Activated CD8-positive, alpha-beta T cell treated with anti-CD3 and anti-CD28 coated beads, Interleukin-2, amount 10 ng/mL, durations not matched to agents 7 days and 5 days (primary cell): ENCODE data around the gene IKZF1. TPM values are rescaled to one million over a fixed set of nuclear protein-coding genes. Genes with fewer than 3 reads are reported as not detected.

Experiments
- ATAC-seq: fragments of 150-1000 bp; cut with Tn5 transposase; one replicate; pipeline ENCODE4 v1.10.0; 2021; ENCODE audit warnings: moderate library complexity
- CTCF ChIA-PET: fragments of 350-600 bp; sonication (Branson Sonifier 250); formaldehyde crosslinking; loops from one replicate; lab custom pipeline; 2021; ENCODE audit warnings: antibody characterized with exemption; lab: Charles Lee
- POLR2A ChIA-PET: fragments of 350-600 bp; sonication (Branson Sonifier 250); formaldehyde crosslinking; loops from one replicate; lab custom pipeline; 2021; ENCODE audit warnings: antibody characterized with exemption; lab: Charles Lee
- DNase-seq: peaks from one replicate; pipeline ENCODE4 v3.0.0-alpha.2; 2020
- H3K27ac Mint-ChIP-seq: one replicate; pipeline ENCODE4 v1.8.0; 2021; ENCODE audit warnings: mild to moderate bottlenecking, mixed read lengths
- H3K27me3 Mint-ChIP-seq: one replicate; pipeline ENCODE4 v1.8.0; 2021; ENCODE audit warnings: low read depth, mixed read lengths
- H3K36me3 Mint-ChIP-seq: one replicate; pipeline ENCODE4 v1.8.0; 2021; ENCODE audit warnings: low read depth, mixed read lengths
- H3K4me1 Mint-ChIP-seq: one replicate; pipeline ENCODE4 v1.8.0; 2021; ENCODE audit warnings: low read depth, mixed read lengths
- H3K4me3 Mint-ChIP-seq: one replicate; pipeline ENCODE4 v1.8.0; 2021; ENCODE audit warnings: mild to moderate bottlenecking, mixed read lengths
- H3K9me3 Mint-ChIP-seq: one replicate; pipeline ENCODE4 v1.8.0; 2022; ENCODE audit warnings: mixed read lengths; ENCODE audit not compliant: insufficient read depth
- total RNA-seq, 2 experiments: library from RNA; stranded (reverse); gene quantifications; one replicate each; pipeline ENCODE4 v1.2.3, GENCODE V29; 2021

IKZF1 gene
- total RNA-seq, 2 experiments from 2014 or later, result 370 to 374 TPM

GRCh38 chr7:50353894-50354595, 49.5 kb downstream of the IKZF1 start:
- H3K27ac Mint-ChIP-seq, result peak overlapping the region; percentile 82
- POLR2A ChIA-PET, result interaction anchor here (1.0 to 9.6 kb wide), 3 partner anchors 14 to 45 kb away, joined by 3 to 128 read pairs (median 5); partner anchors contain the start of gene IKZF1
- H3K9me3 Mint-ChIP-seq, result no peaks in the 10 kb centered on the region
- no peak for ATAC-seq
- H3K4me3 Mint-ChIP-seq, result peak overlapping the region; percentile 49
- DNase-seq, result no peak
- peaks cover 87% of the 10 kb centered on the region for H3K36me3 Mint-ChIP-seq
- H3K4me1 Mint-ChIP-seq, result peaks cover 94% of the 10 kb centered on the region
- no peaks in the 10 kb centered on the region for H3K27me3 Mint-ChIP-seq
- CTCF ChIA-PET, result interaction anchor here (1.0 to 18.7 kb wide), 4 partner anchors 6 to 149 kb away, joined by 3 to 322 read pairs (median 163); no protein-coding TSS in a partner anchor

GRCh38 chr7:50355817-50356178, 51.3 kb downstream of the IKZF1 start:
- POLR2A ChIA-PET, result interaction anchor here (1.1 to 1.7 kb wide), 3 partner anchors 11 to 92 kb away, joined by 3 to 6 read pairs (median 5); no protein-coding TSS in a partner anchor
- ATAC-seq (no peak), DNase-seq (no peak)
- H3K4me3 Mint-ChIP-seq, result no peak overlapping the region
- no peaks in the 10 kb centered on the region for H3K9me3 Mint-ChIP-seq
- H3K36me3 Mint-ChIP-seq, result peaks cover 91% of the 10 kb centered on the region
- CTCF ChIA-PET, result interaction anchor here (0.7 to 18.3 kb wide), 5 partner anchors 11 to 41 kb away, joined by 3 to 322 read pairs (median 4); no protein-coding TSS in a partner anchor
- H3K27ac Mint-ChIP-seq, result peak overlapping the region; percentile 96
- H3K27me3 Mint-ChIP-seq, result no peaks in the 10 kb centered on the region
- peaks cover 93% of the 10 kb centered on the region for H3K4me1 Mint-ChIP-seq

- H3K4me3 Mint-ChIP-seq, result peak overlapping the region; percentile 32
- no peaks in the 10 kb centered on the region for H3K9me3 Mint-ChIP-seq
- ATAC-seq (no peak), DNase-seq (no peak)
- H3K36me3 Mint-ChIP-seq, result peaks cover 92% of the 10 kb centered on the region
- H3K27me3 Mint-ChIP-seq, result no peaks in the 10 kb centered on the region
- ChIA-PET POLR2A (interaction anchor here (1.1 to 6.0 kb wide), 4 partner anchors 11 to 92 kb away, joined by 3 to 75 read pairs (median 6); no protein-coding TSS in a partner anchor), CTCF (interaction anchor here (0.7 to 18.3 kb wide), 5 partner anchors 11 to 42 kb away, joined by 3 to 322 read pairs (median 4); no protein-coding TSS in a partner anchor)
- H3K4me1 Mint-ChIP-seq, result peaks cover 93% of the 10 kb centered on the region
- peak overlapping the region; percentile 96 for H3K27ac Mint-ChIP-seq
Observed at GRCh38 chr7:50356212-50356944, 51.9 kb downstream of the IKZF1 start.

- H3K27ac Mint-ChIP-seq, result peak overlapping the region; percentile 96
- ATAC-seq, result no peak
- H3K9me3 Mint-ChIP-seq, result no peaks in the 10 kb centered on the region
- peaks cover 92% of the 10 kb centered on the region for H3K36me3 Mint-ChIP-seq
- no peak for DNase-seq
- H3K4me3 Mint-ChIP-seq, result peak overlapping the region; percentile 32
- POLR2A ChIA-PET, result interaction anchor here (1.5 to 6.0 kb wide), 3 partner anchors 10 to 44 kb away, joined by 3 to 75 read pairs (median 6); no protein-coding TSS in a partner anchor
- H3K27me3 Mint-ChIP-seq, result no peaks in the 10 kb centered on the region
- peaks cover 93% of the 10 kb centered on the region for H3K4me1 Mint-ChIP-seq
- CTCF ChIA-PET, result interaction anchor here (4.5 to 18.3 kb wide), 2 partner anchors 11 to 12 kb away, joined by 38 to 322 read pairs; no protein-coding TSS in a partner anchor
Observed at GRCh38 chr7:50356945-50357268, 52.4 kb downstream of the IKZF1 start.

GRCh38 chr7:50357426-50357825, 52.9 kb downstream of the IKZF1 start:
- Mint-ChIP-seq H3K27me3 (no peaks in the 10 kb centered on the region), H3K9me3 (no peaks in the 10 kb centered on the region), H3K4me1 (peaks cover 94% of the 10 kb centered on the region), H3K36me3 (peaks cover 92% of the 10 kb centered on the region), H3K27ac (peak overlapping the region; percentile 96), H3K4me3 (peak overlapping the region; percentile 52)
- CTCF ChIA-PET, result interaction anchor here (1.5 to 18.3 kb wide), 4 partner anchors 10 to 50 kb away, joined by 3 to 322 read pairs (median 34); no protein-coding TSS in a partner anchor
- POLR2A ChIA-PET, result interaction anchor here (1.3 to 6.0 kb wide), 3 partner anchors 18 to 50 kb away, joined by 3 to 75 read pairs (median 4); no protein-coding TSS in a partner anchor
- DNase-seq, result no peak
- no peak for ATAC-seq

GRCh38 chr7:50358041-50358705, 53.7 kb downstream of the IKZF1 start:
- DNase-seq, result no peak

GRCh38 chr7:50358779-50359178, 54.3 kb downstream of the IKZF1 start:
- ChIA-PET POLR2A (interaction anchor here (0.7 to 7.5 kb wide), 11 partner anchors 10 to 210 kb away, joined by 3 to 101 read pairs (median 9); no protein-coding TSS in a partner anchor), CTCF (interaction anchor here (0.9 to 18.3 kb wide), 7 partner anchors 9 to 153 kb away, joined by 3 to 322 read pairs (median 31); no protein-coding TSS in a partner anchor)
- peak overlapping the region; percentile 96 for H3K27ac Mint-ChIP-seq
- H3K27me3 Mint-ChIP-seq, result no peaks in the 10 kb centered on the region
- H3K4me3 Mint-ChIP-seq, result peak overlapping the region; percentile 52
- peaks cover 97% of the 10 kb centered on the region for H3K4me1 Mint-ChIP-seq
- no peak for ATAC-seq
- DNase-seq, result no peak
- peaks cover 95% of the 10 kb centered on the region for H3K36me3 Mint-ChIP-seq
- no peaks in the 10 kb centered on the region for H3K9me3 Mint-ChIP-seq

More at GRCh38 chr7:50358041-50358705, 53.7 kb downstream of the IKZF1 start:
- no peaks in the 10 kb centered on the region for H3K9me3 Mint-ChIP-seq
- H3K4me1 Mint-ChIP-seq, result peaks cover 97% of the 10 kb centered on the region
- ChIA-PET POLR2A (interaction anchor here (0.6 to 7.5 kb wide), 7 partner anchors 9 to 51 kb away, joined by 3 to 101 read pairs (median 9); no protein-coding TSS in a partner anchor), CTCF (interaction anchor here (0.7 to 18.3 kb wide), 6 partner anchors 10 to 216 kb away, joined by 3 to 322 read pairs (median 34); no protein-coding TSS in a partner anchor)
- peaks cover 95% of the 10 kb centered on the region for H3K36me3 Mint-ChIP-seq
- no peaks in the 10 kb centered on the region for H3K27me3 Mint-ChIP-seq
- ATAC-seq, result no peak
- H3K27ac Mint-ChIP-seq, result peak overlapping the region; percentile 96
- peak overlapping the region; percentile 52 for H3K4me3 Mint-ChIP-seq

GRCh38 chr7:50359258-50359994, 54.9 kb downstream of the IKZF1 start:
- DNase-seq (no peak), ATAC-seq (no peak)
- peaks cover 94% of the 10 kb centered on the region for H3K36me3 Mint-ChIP-seq
- H3K4me3 Mint-ChIP-seq, result peak overlapping the region; percentile 68
- POLR2A ChIA-PET, result interaction anchor here (0.7 to 7.5 kb wide), 12 partner anchors 9 to 211 kb away, joined by 3 to 101 read pairs (median 8); no protein-coding TSS in a partner anchor
- no peaks in the 10 kb centered on the region for H3K9me3 Mint-ChIP-seq
- no peaks in the 10 kb centered on the region for H3K27me3 Mint-ChIP-seq
- H3K27ac Mint-ChIP-seq, result peak overlapping the region; percentile 96
- CTCF ChIA-PET, result interaction anchor here (0.9 to 18.3 kb wide), 6 partner anchors 8 to 153 kb away, joined by 3 to 322 read pairs (median 34); no protein-coding TSS in a partner anchor
- peaks cover 96% of the 10 kb centered on the region for H3K4me1 Mint-ChIP-seq

GRCh38 chr7:50359995-50360925, 55.7 kb downstream of the IKZF1 start:
- ATAC-seq, result peak; percentile 87
- Mint-ChIP-seq H3K4me1 (peaks cover 96% of the 10 kb centered on the region), H3K9me3 (no peaks in the 10 kb centered on the region), H3K36me3 (peaks cover 93% of the 10 kb centered on the region), H3K4me3 (peak overlapping the region; percentile 68), H3K27me3 (no peaks in the 10 kb centered on the region), H3K27ac (peak overlapping the region; percentile 96)
- POLR2A ChIA-PET, result interaction anchor here (0.6 to 7.5 kb wide), 12 partner anchors 8 to 211 kb away, joined by 3 to 101 read pairs (median 8); partner anchors contain the start of gene IKZF1
- CTCF ChIA-PET, result interaction anchor here (0.8 to 18.3 kb wide), 8 partner anchors 8 to 216 kb away, joined by 3 to 322 read pairs (median 26); no protein-coding TSS in a partner anchor
- peak; percentile 89 for DNase-seq
